ENCODE results near the gene HLA-DQB1.
A peak's percentile ranks its signal among the peaks of the same experiment; 100 is the strongest.

Gene HLA-DQB1

GRCh38 chr6:32625137-32625536 is 41.3 kb downstream of the HLA-DQB1 start:
- TF ChIP-seq, protein P1, sequence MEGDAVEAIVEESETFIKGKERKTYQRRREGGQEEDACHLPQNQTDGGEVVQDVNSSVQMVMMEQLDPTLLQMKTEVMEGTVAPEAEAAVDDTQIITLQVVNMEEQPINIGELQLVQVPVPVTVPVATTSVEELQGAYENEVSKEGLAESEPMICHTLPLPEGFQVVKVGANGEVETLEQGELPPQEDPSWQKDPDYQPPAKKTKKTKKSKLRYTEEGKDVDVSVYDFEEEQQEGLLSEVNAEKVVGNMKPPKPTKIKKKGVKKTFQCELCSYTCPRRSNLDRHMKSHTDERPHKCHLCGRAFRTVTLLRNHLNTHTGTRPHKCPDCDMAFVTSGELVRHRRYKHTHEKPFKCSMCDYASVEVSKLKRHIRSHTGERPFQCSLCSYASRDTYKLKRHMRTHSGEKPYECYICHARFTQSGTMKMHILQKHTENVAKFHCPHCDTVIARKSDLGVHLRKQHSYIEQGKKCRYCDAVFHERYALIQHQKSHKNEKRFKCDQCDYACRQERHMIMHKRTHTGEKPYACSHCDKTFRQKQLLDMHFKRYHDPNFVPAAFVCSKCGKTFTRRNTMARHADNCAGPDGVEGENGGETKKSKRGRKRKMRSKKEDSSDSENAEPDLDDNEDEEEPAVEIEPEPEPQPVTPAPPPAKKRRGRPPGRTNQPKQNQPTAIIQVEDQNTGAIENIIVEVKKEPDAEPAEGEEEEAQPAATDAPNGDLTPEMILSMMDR (IDR thresholded peaks at IDR 0.05; ENCODE audit: extremely low read depth, insufficient read depth, missing control alignments) = no peak
- in situ Hi-C loops (cut with MboI; ENCODE audit: low pct_unique_long_range_greater_than_20kb, low sequenced_read_pairs, unreplicated experiment) = no loop called here
- no peak for DNase-seq (ENCODE audit: low spot score)

DNA sequence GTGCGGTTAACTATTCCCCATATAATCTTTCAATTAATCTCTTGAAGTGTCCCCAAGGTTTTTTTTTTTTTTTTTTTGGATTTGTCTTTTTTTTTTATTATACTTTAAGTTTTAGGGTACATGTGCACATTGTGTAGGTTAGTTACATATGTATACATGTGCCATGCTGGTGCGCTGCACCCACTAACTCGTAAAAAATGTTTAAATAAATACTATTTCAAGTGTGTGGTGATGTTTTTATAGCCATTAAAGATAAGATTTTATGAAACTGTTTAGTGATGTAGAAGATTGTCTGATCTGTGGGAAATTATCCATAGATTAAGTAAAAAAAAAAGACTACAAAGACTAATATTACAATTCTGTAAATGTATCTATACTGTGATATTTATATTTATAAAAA is 41.9 kb downstream of the HLA-DQB1 start:
- no peak for DNase-seq (ENCODE audit: low spot score)
- TF ChIP-seq, protein P1 (IDR thresholded peaks at IDR 0.05; ENCODE audit: extremely low read depth, insufficient read depth, missing control alignments) = no peak
- in situ Hi-C loops (cut with MboI; ENCODE audit: low pct_unique_long_range_greater_than_20kb, low sequenced_read_pairs, unreplicated experiment) = no loop called here

GRCh38 chr6:32623693-32624092 is 42.8 kb downstream of the HLA-DQB1 start:
- no peak for DNase-seq (ENCODE audit: low spot score)
- TF ChIP-seq, protein P1 (IDR thresholded peaks at IDR 0.05; ENCODE audit: extremely low read depth, insufficient read depth, missing control alignments) = no peak
- in situ Hi-C loops (cut with MboI; ENCODE audit: low pct_unique_long_range_greater_than_20kb, low sequenced_read_pairs, unreplicated experiment) = no loop called here

GRCh38 chr6:32622545-32623401 is 43.7 kb downstream of the HLA-DQB1 start:
- in situ Hi-C loops (cut with MboI; ENCODE audit: low pct_unique_long_range_greater_than_20kb, low sequenced_read_pairs, unreplicated experiment) = no loop called here
- TF ChIP-seq, protein P1 (IDR thresholded peaks at IDR 0.05; ENCODE audit: extremely low read depth, insufficient read depth, missing control alignments) = peak; percentile 49
- peak; percentile 53 for DNase-seq (ENCODE audit: low spot score)

GRCh38 chr6:32621372-32621771 is 45.1 kb downstream of the HLA-DQB1 start:
- TF ChIP-seq, protein P1 (IDR thresholded peaks at IDR 0.05; ENCODE audit: extremely low read depth, insufficient read depth, missing control alignments) = no peak
- in situ Hi-C loops (cut with MboI; ENCODE audit: low pct_unique_long_range_greater_than_20kb, low sequenced_read_pairs, unreplicated experiment) = no loop called here
- no peak for DNase-seq (ENCODE audit: low spot score)

DNA sequence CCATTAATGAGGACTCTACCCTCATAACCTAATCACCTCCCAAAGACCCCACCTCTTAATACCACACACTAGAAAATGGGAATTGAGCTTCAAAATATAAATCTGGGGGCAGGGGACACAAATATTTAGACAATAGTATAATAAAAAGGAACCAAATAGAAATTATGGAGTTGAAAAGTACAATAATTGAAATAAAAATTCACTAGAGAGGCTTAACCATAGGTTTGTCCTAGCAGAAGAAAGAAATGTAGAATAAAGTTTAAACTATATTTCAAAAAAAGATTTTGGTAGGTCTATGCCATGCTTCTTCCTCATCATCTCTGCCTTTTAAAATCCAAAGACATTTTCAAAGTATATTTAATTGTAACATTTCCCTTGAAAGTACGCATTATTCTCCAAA is 48.7 kb downstream of the HLA-DQB1 start:
- in situ Hi-C loops (cut with MboI; ENCODE audit: low pct_unique_long_range_greater_than_20kb, low sequenced_read_pairs, unreplicated experiment) = no loop called here
- TF ChIP-seq, protein P1 (IDR thresholded peaks at IDR 0.05; ENCODE audit: extremely low read depth, insufficient read depth, missing control alignments) = no peak
- DNase-seq (ENCODE audit: low spot score) = no peak
